HepG2 (cell line): ENCODE results near the gene ZNF511. TPM values are rescaled to one million over a fixed set of nuclear protein-coding genes. Genes with fewer than 3 reads are reported as not detected.

Experiments used
- ASH2L ChIP-seq: fragments of 300-600, 200-600 bp; sonication (generic); IDR thresholded peaks from 2 replicates; pipeline ENCODE4 v1.7.0; 2017; ENCODE audit warnings: low read depth, mild to moderate bottlenecking, moderate library complexity, mixed read lengths, low read length; ENCODE audit not compliant: insufficient read length
- HES4 ChIP-seq: sonication (generic); formaldehyde crosslinking; IDR thresholded peaks from 2 replicates; pipeline ENCODE4 v1.9.0; 2021; ENCODE audit warnings: mild to moderate bottlenecking, missing genetic modification reagents, borderline replicate concordance
- MAZ ChIP-seq, 2 experiments: sonication (generic) in 1 of 2; formaldehyde crosslinking in 1 of 2; IDR thresholded peaks; 2 replicates each; pipeline versions ENCODE4 v1.5.0 to v1.6.1; 2012 to 2020; ENCODE audit warnings: low read depth in 2 of 2, mild to moderate bottlenecking in 2 of 2, borderline replicate concordance in 1 of 2, improper control_type of control experiment in 1 of 2, low read length in 1 of 2, missing genetic modification reagents in 1 of 2, moderate library complexity in 1 of 2
- SRSF1 ChIP-seq: fragments of 200-400 bp; formaldehyde crosslinking; optimal IDR thresholded peaks from 2 replicates; pipeline ENCODE3; 2017; ENCODE audit warnings: mild to moderate bottlenecking, low read depth, low read length, moderate library complexity
- THYN1 ChIP-seq: sonication (generic); formaldehyde crosslinking; IDR thresholded peaks from 2 replicates; pipeline ENCODE4 v1.8.1; 2023; ENCODE audit warnings: low read depth, mild to moderate bottlenecking, moderate library complexity, missing genetic modification reagents, borderline replicate concordance
- TSC22D2 ChIP-seq: sonication (generic); formaldehyde crosslinking; IDR thresholded peaks from 2 replicates; pipeline ENCODE4 v1.5.1; 2020; ENCODE audit warnings: missing genetic modification reagents, mild to moderate bottlenecking, borderline replicate concordance
- ZNF121 ChIP-seq: sonication (generic); formaldehyde crosslinking; IDR thresholded peaks from 2 replicates; pipeline ENCODE4 v1.5.0; 2020; ENCODE audit warnings: mild to moderate bottlenecking, missing genetic modification reagents
- ZNF234 ChIP-seq: sonication (generic); formaldehyde crosslinking; conservative IDR thresholded peaks from 2 replicates; pipeline ENCODE4 v1.5.1; 2020; ENCODE audit warnings: mild to moderate bottlenecking, missing genetic modification reagents
- ZNF235 ChIP-seq: sonication (generic); formaldehyde crosslinking; IDR thresholded peaks from 2 replicates; pipeline ENCODE4 v1.8.1; 2023; ENCODE audit warnings: mild to moderate bottlenecking, missing genetic modification reagents, borderline replicate concordance
- ZNF567 ChIP-seq: sonication (generic); formaldehyde crosslinking; IDR thresholded peaks from 2 replicates; pipeline ENCODE4 v1.8.1; 2023; ENCODE audit warnings: mild to moderate bottlenecking, missing genetic modification reagents, borderline replicate concordance
- polyA plus RNA-seq, 8 experiments: library from polyadenylated mRNA; depleted of rRNA in 3 of 8; stranded (reverse) in 7 of 8; unstranded in 1 of 8; fragments of >200 nt; fragmentation: Illumina TruSeq in 4 of 8; extraction: Trizol in 4 of 8; gene quantifications; 2 replicates each; pipeline versions ENCODE4 v1.2.1 to v1.2.3, GENCODE V29; 2011 to 2016; ENCODE audit warnings: low read depth in 4 of 8, missing spikeins in 1 of 8, mixed read lengths in 1 of 8; ENCODE audit not compliant: insufficient read depth in 1 of 8
- total RNA-seq, 5 experiments: library from RNA; depleted of rRNA; stranded (reverse); fragments of >200 nt; fragmentation: Illumina TruSeq; extraction: Trizol; gene quantifications; 2 replicates each; pipeline ENCODE4 v1.2.3, GENCODE V29; 2016; ENCODE audit warnings: low read depth in 1 of 5
- TF ChIP-seq, protein P1 (sequence below): sonication (generic); formaldehyde crosslinking; IDR thresholded peaks from 2 replicates; pipeline ENCODE4 v1.8.0; 2022; ENCODE audit warnings: missing genetic modification reagents, mild to moderate bottlenecking, borderline replicate concordance
- TF ChIP-seq, protein P2 (sequence below): sonication (generic); formaldehyde crosslinking; IDR thresholded peaks from 2 replicates; pipeline ENCODE4 v1.4.0; 2020; ENCODE audit warnings: missing genetic modification reagents, mild to moderate bottlenecking, borderline replicate concordance
- TF ChIP-seq, protein P3 (sequence below): IDR thresholded peaks from 2 replicates; pipeline ENCODE4 v1.6.1; 2012; ENCODE audit warnings: low read length, improper control_type of control experiment
- TF ChIP-seq, protein P4 (sequence below): sonication (generic); formaldehyde crosslinking; IDR thresholded peaks from 2 replicates; pipeline ENCODE4 v1.5.1; 2020; ENCODE audit warnings: mild to moderate bottlenecking, missing genetic modification reagents, borderline replicate concordance
- TF ChIP-seq, protein P5 (sequence below): sonication (generic); formaldehyde crosslinking; IDR thresholded peaks from 2 replicates; pipeline ENCODE4 v1.8.0; 2022; ENCODE audit warnings: missing genetic modification reagents, low read depth, mild to moderate bottlenecking, borderline replicate concordance

Gene ZNF511
- total and polyA plus RNA-seq, 2 of the 13 experiments (the other 11 are each of a cell fraction or from before 2014, with no cell fraction given), result 35.6 to 66.4 TPM

DNA sequence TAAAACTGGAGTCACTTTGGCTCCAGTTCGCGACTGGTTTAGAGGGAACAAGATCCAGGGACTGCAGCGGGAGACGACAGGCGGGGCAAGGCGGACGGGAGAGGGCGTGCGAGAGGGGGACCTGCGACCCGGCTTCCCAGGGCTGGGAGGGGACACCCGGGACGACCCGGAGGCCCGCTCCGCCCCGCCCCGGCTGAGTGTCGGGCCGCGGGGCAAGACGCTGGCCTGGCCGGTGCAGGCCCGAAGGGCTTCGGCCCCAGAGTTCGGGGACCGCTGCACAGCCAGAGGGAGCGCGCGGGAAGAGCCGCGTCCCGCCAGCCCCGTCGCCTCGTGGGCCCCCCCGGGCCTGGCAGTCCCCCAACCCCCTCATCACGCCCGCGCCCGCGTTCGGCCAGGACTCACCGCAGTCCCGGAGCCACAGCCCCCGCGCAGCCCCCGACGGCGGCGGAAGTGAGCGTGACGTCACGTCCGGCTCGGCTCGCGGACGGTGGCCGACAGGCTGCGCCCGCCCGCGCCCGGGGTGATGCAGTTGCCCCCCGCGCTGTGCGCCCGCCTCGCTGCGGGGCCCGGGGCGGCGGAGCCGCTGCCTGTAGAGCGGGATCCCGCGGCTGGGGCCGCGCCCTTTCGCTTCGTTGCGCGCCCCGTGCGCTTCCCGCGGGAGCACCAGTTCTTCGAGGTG lies at the start of gene ZNF511, which contains the start of gene TUBGCP2 (continued):
- TF ChIP-seq HES4 (CRISPR knock-in tag) (no peak; the same call in 1 of the 2 replicates), ZNF235 (CRISPR knock-in tag) (0 out of 2 replicates have a peak, but pooled peaks have one; percentile 41), ZNF567 (CRISPR knock-in tag) (no peak), TSC22D2 (CRISPR knock-in tag) (no peak), MAZ (IDR thresholded peaks at IDR 0.05; ENCODE audit: borderline replicate concordance, low read depth, low read length) (peak; percentile 56), MAZ (CRISPR knock-in tag; IDR thresholded peaks at IDR 0.05; ENCODE audit: low read depth) (peak; percentile 80), SRSF1 (peak; percentile 64), ZNF234 (CRISPR knock-in tag) (0 out of 2 replicates have a peak, but pooled peaks have one; percentile 28), THYN1 (CRISPR knock-in tag) (no peak), ZNF121 (CRISPR knock-in tag) (no peak), ASH2L (peak; percentile 94)
- TF ChIP-seq, protein P1, sequence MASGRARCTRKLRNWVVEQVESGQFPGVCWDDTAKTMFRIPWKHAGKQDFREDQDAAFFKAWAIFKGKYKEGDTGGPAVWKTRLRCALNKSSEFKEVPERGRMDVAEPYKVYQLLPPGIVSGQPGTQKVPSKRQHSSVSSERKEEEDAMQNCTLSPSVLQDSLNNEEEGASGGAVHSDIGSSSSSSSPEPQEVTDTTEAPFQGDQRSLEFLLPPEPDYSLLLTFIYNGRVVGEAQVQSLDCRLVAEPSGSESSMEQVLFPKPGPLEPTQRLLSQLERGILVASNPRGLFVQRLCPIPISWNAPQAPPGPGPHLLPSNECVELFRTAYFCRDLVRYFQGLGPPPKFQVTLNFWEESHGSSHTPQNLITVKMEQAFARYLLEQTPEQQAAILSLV (CRISPR knock-in tag), result peak; percentile 78; the same call in 1 of the 2 replicates
- TF ChIP-seq, protein P2, sequence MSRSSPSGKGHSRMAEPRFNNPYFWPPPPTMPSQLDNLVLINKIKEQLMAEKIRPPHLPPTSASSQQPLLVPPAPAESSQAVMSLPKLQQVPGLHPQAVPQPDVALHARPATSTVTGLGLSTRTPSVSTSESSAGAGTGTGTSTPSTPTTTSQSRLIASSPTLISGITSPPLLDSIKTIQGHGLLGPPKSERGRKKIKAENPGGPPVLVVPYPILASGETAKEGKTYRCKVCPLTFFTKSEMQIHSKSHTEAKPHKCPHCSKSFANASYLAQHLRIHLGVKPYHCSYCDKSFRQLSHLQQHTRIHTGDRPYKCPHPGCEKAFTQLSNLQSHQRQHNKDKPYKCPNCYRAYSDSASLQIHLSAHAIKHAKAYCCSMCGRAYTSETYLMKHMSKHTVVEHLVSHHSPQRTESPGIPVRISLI (CRISPR knock-in tag), result no peak
- TF ChIP-seq, protein P3, sequence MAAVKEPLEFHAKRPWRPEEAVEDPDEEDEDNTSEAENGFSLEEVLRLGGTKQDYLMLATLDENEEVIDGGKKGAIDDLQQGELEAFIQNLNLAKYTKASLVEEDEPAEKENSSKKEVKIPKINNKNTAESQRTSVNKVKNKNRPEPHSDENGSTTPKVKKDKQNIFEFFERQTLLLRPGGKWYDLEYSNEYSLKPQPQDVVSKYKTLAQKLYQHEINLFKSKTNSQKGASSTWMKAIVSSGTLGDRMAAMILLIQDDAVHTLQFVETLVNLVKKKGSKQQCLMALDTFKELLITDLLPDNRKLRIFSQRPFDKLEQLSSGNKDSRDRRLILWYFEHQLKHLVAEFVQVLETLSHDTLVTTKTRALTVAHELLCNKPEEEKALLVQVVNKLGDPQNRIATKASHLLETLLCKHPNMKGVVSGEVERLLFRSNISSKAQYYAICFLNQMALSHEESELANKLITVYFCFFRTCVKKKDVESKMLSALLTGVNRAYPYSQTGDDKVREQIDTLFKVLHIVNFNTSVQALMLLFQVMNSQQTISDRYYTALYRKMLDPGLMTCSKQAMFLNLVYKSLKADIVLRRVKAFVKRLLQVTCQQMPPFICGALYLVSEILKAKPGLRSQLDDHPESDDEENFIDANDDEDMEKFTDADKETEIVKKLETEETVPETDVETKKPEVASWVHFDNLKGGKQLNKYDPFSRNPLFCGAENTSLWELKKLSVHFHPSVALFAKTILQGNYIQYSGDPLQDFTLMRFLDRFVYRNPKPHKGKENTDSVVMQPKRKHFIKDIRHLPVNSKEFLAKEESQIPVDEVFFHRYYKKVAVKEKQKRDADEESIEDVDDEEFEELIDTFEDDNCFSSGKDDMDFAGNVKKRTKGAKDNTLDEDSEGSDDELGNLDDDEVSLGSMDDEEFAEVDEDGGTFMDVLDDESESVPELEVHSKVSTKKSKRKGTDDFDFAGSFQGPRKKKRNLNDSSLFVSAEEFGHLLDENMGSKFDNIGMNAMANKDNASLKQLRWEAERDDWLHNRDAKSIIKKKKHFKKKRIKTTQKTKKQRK, result no peak
- TF ChIP-seq, protein P4, sequence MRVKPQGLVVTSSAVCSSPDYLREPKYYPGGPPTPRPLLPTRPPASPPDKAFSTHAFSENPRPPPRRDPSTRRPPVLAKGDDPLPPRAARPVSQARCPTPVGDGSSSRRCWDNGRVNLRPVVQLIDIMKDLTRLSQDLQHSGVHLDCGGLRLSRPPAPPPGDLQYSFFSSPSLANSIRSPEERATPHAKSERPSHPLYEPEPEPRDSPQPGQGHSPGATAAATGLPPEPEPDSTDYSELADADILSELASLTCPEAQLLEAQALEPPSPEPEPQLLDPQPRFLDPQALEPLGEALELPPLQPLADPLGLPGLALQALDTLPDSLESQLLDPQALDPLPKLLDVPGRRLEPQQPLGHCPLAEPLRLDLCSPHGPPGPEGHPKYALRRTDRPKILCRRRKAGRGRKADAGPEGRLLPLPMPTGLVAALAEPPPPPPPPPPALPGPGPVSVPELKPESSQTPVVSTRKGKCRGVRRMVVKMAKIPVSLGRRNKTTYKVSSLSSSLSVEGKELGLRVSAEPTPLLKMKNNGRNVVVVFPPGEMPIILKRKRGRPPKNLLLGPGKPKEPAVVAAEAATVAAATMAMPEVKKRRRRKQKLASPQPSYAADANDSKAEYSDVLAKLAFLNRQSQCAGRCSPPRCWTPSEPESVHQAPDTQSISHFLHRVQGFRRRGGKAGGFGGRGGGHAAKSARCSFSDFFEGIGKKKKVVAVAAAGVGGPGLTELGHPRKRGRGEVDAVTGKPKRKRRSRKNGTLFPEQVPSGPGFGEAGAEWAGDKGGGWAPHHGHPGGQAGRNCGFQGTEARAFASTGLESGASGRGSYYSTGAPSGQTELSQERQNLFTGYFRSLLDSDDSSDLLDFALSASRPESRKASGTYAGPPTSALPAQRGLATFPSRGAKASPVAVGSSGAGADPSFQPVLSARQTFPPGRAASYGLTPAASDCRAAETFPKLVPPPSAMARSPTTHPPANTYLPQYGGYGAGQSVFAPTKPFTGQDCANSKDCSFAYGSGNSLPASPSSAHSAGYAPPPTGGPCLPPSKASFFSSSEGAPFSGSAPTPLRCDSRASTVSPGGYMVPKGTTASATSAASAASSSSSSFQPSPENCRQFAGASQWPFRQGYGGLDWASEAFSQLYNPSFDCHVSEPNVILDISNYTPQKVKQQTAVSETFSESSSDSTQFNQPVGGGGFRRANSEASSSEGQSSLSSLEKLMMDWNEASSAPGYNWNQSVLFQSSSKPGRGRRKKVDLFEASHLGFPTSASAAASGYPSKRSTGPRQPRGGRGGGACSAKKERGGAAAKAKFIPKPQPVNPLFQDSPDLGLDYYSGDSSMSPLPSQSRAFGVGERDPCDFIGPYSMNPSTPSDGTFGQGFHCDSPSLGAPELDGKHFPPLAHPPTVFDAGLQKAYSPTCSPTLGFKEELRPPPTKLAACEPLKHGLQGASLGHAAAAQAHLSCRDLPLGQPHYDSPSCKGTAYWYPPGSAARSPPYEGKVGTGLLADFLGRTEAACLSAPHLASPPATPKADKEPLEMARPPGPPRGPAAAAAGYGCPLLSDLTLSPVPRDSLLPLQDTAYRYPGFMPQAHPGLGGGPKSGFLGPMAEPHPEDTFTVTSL, result no peak
- TF ChIP-seq, protein P5, sequence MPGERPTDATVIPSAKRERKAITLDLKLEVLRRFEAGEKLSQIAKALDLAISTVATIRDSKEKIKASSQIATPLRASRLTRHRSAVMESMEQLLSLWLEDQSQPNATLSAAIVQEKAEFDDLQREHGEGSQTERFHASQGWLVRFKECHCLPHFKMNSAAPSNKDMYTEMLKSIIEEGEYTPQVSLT (CRISPR knock-in tag), result no peak
